TTC549 (cell line): ENCODE measurements around the gene CHST11.

Experiments used
- FAIRE-seq: peaks from 2 replicates; lab custom pipeline; 2012; peaks lifted over from hg19 to GRCh38; lab: Jason Lieb, UNC

The CHST11 gene

DNA sequence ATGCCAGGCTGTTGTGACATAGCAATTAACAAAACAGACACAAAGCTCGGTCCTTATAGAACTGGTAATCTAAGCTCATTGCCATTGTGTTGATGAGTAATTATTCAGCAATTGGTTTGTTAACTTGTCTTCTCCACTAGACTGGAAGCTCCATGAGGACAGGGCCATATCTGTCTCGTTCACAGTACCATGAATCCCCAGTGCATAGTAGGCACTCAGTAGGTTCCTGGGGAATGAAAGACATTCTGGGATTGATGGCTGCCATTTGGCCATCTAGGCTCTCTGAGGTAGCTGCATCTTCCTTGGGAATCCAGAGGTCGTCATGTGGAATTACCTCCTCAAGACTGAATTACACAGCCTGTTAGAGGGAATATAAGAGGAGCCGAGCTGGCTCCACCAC is 177.3 kb downstream of the CHST11 start:
- FAIRE-seq = no peak

DNA sequence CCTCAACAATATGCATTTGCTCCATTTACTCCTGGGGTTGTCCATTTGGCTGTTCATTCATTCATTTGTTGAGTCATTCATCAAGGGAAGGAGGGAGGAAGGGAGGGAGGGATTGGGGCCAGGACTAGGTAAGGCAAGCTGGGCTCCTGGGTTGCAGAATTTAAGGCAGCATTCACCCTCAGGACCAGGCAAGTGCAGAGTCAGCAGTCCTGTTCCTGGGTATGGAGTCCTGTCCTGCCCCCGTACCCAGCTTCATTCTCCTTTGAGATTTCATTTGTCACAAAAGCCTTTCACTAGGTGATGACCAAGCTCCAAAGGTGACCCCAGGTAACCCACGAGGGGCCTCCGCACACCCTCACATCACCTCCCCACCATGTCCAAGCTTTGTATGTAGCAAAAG is 178.1 kb downstream of the CHST11 start:
- no peak for FAIRE-seq

DNA sequence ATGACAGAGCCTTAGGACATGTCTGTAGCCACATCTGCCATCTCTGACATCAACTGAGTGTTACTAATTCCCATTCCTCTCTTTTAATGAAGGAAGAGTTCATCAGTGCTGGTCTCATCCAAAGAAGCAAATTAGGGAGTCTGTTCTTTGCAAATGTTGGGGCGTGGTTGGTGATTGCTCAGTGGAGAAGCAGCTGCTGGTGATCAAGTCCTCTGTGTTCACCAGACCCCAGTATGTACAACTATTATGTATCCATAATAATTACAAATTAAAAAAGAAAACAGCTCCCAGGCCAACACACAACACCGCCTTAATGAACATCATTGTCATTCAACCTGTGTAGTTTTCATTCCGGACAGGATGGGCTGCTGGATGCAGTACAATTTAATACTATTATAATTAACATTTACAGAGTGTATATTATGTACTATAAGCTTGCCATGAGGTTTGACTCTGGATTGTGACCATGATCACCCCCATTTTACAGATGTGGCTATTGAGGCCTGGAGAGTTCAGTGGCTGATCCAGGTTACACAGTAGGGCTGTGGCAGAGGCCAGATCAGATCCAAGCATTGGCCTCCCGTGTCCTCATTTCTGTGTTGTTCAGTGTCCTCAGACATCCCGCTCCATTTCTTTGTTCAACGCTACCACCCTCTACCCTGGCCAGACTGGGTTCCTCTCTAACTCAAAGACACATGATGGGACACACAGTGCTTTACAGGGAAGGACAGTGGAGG is 179.0 kb downstream of the CHST11 start:
- FAIRE-seq = no peak

DNA sequence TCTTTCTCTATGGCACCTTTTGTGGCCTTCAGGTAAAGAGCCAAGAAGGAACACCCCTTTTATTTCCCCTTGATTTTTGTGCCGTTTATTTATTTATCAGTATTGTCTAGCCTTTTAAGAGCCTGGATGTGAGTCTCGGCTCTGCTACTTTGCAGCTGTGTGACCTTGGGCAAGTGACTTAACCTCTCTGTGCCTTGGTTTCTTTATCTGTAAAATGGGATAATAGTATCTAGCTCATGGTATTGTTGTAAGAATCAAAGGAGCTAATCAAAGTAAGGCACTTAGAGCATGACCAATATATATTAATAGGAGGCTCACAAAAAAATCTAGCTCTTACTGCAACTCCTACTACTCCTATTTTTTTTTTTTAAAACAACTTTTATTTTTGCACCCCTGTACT is 179.7 kb downstream of the CHST11 start:
- FAIRE-seq = no peak

DNA sequence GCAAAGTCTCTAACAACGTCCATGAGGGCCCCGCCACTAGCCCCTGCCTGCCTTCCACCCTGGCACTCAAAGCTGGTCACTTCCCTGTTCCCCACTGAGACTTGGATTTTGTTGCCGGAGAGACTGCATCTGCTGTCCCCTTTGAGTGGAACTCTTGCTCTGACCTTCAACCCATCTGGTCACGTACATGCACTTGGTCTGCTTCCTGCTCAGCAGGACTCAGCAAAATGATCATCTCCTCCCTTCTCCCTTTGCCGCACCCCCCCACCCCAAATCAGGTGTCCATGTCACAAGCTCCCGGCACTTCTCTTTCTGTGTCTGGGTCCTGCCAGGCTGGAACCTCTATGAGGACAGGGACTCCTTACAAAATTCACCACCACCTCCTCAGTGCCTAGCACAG is 180.9 kb downstream of the CHST11 start:
- no peak for FAIRE-seq

DNA sequence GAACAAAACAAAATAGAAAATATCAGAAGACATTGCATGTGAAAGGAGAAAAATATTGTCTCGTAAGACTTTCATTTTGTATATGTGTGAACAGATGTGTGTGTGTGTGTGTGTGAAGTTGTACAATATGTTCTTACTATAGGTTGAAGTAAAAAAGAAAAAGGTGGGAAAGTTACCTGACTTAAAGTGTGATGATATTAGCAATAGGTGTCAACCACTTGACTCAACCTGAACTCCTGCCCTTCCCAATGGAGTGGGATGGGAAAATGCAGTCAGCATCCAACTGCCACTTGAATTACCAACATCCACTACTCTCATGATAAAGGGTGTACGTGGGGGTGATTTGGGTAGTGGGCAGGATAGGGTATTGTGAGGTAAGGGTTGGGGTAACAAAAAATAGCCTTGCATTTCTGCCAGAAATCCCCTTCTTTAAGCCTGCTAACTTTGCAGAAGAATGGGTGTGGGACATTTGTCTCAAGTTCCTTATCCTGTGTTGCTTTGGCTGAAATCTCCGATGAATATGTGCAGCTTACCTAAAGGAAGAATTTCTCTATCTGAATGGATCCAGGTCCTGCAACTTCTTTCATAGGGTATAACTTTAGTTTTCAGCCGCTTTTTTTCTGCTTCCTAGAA is 181.6 kb downstream of the CHST11 start:
- no peak for FAIRE-seq

DNA sequence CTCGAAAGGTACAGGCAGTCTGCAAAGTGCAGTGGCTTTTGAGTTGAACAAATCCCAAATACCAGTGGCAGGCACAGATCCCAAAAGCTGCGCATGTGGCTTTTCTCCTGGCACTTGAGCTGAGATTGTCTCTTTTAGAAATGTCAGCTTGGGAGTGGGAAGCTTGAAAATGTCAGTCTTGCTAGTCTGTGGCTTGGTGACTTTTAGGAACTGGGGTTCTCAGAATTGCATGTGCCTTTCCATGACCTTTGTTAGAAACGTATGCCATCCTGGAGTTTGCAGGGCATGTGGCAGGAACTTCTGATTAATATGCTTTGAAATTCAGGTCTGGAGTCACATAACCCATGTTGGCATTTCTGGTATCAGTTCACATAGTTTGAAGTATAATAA is 182.1 kb downstream of the CHST11 start:
- no peak for FAIRE-seq

DNA sequence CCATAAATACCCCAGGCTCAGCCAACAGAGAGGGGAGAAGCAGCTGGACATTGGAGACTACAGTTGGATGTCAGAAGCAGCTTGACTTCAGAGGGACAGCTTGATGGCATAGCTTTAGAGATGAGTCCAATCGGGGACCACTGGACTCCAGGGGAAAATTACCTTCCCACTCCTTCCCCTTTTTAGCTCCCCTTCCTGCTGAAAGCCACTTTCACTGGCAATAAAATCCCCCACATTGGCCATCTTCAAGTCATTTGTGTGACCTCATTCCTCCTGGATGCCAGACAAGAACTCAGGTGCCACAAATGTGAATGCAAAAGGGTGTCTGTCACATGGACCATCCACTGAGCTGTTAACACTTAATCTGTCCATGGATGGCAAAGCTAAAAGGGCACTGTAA is 184.2 kb downstream of the CHST11 start:
- no peak for FAIRE-seq

DNA sequence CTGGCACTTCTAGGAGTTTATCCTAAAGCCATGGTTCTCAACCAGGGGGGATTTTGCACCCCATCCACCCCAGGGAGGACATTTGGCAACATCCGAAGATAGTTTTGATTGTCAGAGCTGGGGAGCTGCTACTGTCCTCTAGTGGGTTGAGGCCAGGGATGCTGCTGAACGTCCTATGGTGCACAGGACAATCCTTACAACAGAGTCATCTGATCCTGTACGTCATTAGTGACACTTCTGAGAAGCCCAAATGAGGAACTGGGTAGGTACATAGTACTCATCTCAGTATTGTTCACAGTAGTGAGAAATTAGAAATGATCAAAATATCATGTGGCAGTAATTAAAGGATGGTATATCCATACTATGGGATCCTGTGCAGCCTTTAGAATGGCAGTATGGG is 185.1 kb downstream of the CHST11 start:
- FAIRE-seq = no peak

DNA sequence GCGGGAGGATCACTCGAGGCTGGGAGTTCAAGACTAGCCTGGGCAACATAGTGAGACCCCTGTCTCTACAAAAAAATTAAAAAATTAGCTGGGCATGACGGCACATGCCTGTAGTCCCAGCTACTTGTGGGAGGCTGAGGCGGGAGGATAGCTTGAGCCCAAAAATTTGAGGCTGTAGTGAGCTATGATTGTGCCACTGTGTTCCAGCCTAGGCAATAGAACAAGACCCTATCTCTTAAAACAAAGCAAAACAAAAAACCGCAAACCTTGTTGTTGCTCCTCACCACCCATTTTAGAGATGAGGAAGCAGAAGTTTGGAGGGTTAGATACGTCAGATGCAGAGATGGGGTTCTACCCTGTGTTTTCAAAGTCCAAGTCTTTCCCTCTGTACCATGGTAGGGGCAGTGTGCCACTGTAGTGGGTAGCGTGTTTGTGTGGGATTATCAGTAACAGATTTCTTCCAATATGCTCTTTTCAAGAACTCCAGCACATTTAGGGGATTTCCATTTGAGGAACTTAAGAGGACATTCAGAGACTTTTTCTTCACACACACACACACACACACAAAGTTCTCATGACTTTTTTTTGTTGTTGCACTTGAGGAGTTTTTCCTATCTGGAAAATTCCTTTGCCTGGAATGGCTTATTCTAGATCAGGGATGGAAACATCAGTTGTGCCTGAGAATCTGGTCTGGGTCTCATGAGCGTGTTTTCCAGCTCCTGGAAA is 186.5 kb downstream of the CHST11 start:
- no peak for FAIRE-seq

DNA sequence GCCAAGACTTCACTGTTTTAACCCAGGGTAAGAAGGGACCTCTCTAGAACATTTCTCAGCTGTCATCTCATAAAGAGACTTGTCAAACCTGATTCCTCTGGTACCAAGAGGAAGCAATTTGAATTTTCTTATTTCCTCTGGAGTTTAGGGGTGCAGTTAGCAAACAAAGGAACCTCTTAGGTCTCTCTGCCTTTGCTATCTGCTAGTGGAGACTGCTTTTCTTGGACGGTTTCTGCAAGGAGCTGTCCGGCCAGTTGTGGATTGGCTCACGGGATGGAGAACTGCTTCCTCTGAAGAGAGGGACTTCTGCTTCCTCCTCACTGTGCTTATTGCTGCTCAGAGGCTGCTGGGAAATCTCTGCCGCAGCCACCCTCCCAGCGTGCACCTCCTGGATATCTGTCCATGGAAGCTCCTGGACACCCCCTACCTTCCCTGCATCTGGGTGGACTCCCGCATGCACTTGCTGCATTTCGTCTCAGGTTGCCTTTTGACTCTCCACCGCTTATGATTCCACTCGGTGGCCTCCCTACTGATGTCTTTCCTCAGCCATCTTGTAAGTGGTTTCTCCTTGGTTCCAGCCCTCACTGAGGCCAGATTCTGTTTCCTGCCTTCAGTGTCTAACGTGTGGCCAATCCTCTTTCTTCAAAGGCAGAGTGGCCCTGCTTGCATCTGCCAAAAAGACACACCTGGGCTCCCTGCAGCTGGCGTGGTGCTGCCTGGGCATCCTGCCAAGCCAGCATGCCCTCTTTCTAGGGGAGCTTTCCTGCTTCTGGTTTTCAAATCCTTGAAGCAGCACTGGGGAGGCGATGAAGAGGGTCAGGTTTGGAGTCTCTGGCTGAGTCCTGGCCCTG is 187.3 kb downstream of the CHST11 start:
- no peak for FAIRE-seq

DNA sequence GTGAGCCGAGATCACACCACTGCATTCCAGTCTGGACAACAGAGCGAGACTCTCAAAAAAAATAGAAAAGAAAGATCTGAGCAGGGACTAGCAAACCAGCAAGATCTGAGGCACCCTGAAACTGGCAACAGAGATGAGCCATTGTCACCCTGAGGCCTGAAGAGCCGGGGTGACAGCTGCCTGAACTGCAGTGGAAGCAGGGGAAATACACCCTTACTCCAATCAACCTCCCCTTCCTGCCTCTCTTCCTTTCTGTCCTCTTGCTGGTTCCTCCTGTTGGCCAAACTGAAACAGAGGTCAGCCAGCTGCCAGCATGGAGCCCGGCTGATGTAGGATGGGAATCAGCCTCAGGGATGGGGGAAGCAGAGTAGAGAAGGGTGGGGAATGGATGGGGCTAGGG is 192.0 kb downstream of the CHST11 start:
- no peak for FAIRE-seq

DNA sequence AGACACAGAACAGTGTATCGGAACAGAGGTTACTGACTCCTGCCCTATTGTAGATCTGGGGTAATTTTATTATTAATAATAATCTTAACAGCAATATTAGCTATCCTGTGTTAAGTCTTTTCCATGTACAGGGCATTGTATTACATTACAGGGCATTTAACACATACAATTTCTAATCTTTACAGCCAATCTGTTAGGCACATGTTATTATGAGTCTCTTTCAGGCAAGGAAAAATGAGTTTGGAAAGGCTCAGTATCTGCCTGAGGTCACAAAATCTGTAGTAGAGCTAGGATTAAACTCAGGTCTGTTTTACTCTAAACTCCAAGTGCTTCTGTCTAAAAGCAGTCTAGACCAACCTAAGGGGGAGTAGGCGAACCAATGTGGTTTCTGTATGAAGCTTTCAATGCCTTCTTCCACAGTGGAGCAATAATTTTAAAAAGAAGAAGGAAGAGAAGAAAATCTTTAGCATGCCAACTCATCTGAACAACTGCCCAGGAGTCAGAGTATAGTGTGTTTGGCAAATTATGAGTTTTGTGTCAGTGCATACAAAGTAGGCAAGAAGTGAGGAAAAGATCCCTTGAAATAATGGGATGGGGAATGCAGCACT is 192.6 kb downstream of the CHST11 start:
- no peak for FAIRE-seq

DNA sequence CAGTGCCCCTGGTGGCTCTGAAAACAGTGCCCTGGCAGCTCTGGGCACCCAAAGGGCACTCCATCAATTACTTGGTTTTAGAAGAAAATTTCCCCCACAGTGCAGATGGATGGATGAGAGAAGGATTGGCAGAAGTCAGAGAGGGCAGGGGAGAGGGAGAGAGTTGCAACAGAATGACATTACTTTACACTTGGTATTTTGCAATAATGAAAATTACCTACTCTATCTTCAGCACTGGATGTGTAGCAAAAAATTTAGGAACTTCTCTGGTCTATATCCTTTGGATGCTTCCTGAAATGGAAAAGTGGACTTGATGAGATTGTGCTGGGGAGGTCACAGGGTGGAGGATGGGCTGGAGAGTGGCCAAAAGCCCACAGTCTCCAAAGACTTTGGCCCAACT is 193.2 kb downstream of the CHST11 start:
- no peak for FAIRE-seq

DNA sequence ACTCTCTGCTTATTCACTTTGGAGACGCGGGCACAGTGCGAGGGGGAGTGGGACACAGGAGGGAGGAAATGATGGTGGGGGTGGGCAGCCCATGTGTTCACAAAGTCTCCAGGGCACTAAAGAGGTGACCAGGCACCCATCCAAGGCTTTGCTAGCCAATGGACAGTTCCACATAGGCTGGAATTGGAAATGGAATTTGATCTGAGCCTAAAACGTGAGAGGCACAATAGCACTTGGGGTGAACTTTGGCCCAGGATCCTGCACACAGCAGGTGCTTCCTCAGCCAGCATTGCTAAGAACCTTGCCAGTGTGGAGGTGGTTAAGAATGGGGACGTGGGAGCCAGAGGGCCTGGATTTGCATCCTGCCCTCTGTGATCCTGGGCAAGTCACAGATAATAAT is 193.8 kb downstream of the CHST11 start:
- no peak for FAIRE-seq

DNA sequence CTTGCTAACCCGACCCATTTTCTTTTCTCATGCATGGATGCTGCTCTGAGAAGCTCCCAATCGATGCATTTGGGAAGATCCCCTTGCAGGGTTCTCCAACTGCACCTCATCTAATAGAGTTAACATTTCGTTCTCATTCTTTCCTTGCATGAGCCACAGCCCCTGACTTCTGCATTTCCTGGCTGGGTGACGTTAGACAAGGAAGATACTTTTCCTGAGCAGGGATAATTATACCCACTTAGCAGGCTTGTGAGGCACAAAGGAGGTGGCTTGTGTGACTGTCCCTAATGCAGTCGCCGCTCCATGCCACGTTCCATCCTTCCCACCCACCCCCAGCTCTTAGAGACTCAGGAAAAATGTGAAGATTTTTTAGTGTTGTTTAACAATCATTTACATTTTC is 195.1 kb downstream of the CHST11 start:
- no peak for FAIRE-seq

DNA sequence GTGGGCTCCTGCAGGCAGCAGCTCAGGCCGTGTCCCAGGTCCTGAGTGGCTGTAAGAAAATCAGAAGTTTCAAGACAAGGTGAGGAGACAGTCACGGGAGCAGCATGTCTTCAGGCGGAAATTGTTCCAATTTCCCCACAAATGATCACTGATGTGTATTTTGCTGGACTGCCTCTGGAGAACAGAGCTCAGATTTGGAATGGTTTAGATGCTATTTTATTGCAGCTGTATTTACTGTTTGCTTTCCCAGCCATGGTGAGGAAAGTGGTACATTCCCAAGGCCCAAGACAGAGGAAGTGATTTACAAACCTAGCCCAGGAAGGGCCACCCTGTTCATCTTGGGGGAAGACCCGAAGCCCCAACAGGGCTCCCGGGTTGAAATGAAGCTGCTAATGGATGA is 195.6 kb downstream of the CHST11 start:
- no peak for FAIRE-seq

DNA sequence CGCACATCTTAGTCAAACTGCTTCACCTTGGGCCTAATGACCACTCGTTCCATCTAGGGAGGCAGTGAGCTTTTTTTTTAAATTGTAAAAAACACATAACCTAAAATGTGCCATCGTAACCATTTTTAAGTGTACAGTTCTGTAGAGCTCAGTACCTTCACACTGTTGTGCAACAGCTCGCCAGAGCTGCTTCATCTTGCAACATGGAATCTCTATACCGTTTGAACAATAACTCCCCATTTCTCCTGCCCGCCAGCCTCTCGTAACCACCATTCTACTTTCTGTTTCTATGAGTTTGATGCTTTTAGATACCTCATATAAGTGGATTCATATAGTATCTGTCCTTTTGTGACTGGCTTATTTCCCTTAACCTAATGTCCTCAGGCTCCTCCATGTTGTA is 196.2 kb downstream of the CHST11 start:
- no peak for FAIRE-seq

DNA sequence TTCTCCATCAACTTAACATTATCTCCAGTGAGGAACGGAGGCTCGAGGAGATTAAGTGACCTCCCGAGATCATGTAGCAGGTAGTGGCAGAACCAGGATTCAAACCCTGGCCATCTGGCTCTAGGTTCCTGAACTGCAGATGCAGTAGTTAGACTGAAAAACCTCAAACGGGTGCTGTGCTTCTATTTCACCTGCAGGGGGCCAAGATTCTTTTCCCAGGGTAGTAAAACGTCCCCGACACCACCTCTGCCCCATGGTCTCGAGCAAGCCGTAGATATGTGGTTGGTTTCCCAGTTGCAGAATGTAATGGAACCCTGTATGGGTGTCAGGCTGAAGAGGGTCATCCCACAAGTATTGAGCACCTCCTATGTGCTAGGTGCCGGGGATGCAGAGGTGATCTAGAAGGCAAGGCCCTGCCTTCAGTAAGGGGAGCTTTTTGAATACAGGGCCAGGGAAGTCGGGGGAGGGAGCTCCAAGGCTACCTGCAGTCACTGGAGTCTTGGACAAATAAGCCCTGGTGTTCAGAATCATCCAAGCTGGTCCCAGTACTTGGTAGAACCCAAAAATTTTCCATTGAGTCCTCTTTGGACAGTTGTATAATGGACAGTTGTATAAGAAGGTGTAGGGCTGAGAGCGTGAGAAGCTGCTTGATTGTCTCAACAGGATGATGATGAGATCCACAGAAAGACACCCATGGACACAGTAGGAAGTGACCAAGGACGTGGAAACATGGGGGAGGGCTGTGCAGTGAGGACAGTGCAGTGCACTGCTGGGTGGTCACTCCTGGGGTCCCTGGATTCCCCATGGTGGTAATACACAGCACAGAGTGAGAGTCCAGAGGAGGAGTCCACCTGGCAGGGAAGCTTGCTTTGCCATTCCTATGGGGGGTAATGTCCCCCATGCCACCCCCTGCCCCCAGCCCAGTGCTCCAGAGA is 197.2 kb downstream of the CHST11 start:
- FAIRE-seq = no peak

DNA sequence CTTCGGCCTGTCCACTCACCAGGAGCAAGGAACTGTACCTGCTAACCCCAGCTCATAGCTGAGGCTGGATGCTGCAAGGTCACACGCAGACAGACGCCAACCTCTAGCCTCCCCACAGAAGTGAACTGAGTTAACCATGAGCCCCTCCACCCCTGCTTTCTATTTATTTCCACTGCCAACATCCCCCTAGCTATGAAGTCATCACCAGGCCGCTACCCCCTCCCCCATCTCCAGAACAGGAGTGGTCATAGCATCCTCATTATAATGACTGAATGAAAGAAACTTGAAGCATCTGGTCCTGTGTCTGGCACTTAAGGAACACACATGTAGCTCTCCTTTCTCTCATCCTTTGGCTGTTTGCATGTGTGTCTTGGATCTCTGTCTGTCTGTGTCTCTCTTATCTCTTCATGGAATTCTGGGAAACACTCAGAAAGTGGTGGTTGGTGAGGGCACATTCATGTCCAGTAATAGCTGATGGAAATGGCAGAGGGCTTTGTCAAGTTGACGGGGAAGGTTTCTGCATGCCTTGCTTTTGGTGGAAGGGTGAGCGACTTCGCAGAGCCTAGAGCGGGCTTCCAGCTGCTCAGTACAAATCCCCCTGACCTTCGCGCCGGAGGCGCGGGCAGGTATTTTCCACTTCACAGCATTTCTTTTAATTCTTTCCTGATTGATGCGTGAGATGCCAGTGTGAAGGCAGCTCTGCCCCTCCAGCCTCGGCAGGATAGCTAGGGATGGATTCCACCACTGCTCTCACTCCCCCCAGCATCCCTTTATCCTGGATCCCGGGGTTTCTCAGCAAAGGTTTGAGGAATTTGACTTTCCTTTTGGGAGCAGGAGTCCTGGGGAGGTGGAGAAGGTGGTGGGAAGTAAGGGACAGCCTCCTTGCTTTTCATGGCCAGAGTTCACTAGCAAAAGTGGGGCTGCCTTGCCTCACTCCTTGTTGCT is 198.2 kb downstream of the CHST11 start:
- no peak for FAIRE-seq
